ENCODE data around the gene CIAO2A. TPM values are rescaled to one million over a fixed set of nuclear protein-coding genes. Genes with fewer than 3 reads are reported as not detected.

Gene CIAO2A, protein sequence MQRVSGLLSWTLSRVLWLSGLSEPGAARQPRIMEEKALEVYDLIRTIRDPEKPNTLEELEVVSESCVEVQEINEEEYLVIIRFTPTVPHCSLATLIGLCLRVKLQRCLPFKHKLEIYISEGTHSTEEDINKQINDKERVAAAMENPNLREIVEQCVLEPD
- 114 and 210 TPM in 2 replicates for total RNA-seq (ENCODE audit: low replicate concordance)

DNA sequence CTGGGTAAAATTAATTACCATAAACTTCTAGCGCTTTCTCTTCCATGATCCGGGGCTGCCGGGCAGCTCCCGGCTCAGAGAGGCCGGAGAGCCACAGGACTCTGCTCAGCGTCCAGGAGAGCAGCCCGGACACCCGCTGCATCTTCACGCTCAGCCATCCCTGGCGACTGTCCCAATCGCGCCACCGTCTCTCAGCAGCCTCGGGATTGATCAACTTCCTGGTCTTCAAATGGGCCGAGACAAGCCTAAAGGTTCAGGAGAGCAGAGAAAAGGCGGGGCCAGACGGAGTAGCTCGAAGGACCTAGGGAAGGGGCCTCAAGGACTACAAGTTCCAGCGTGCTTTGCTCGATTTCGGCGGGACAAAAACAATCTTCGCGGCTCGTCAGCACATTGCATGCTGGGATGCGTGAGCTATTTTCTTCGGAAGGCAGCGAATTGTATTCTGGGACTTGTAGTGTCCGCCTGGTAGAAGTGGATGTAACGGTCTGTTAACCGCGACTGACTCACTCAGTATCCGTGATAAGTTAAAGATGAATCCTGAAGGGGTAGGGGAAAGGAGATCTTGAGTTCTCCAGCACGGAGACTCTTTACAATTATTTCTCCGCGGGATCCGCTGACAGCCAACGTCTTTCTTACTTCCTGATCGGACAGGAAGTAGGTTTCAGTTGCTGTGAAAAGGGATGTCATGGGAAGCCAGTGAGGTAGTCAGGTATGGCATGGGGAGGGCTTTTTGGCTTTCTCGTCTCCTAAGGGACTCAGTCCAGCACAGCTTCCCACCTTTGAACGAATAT lies at the start of gene CIAO2A:
Gene CIAO2A (minus strand): TSS at position 212 of the 791 bp plus-strand sequence. CDS start 70 bp downstream, at position 142.
- Mint-ChIP-seq H3K4me3 (peak within 1 kb of the TSS; percentile 98), H3K36me3 (no peaks in the 10 kb centered on the region)

DNA sequence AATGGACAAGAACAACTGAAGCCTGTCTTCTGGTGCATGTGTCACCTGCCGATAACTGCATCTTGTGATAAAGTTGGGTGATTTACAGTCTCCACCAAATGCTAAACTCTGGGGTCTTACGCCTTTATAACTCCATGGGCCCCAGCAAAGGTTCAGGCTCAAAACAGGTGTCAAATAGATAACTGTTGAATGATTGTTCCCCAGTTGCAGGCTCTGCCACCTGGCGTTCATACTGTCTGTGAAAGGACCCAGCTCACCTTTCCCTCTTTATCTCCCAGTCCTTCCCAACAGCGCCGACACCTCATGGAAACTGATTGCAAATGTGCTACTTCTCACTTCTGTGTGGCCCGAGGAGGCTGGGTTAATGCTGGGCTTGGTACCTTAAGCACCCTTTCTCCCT lies 49.6 kb upstream of the CIAO2A start:
- Histone ChIP-seq H3K36me3 (no peaks in the 10 kb centered on the region), H3K4me1 (peaks cover 7% of the 10 kb centered on the region), H2AFZ (replicated peaks) (no peak overlapping the region), H3F3A (ENCODE audit: low read depth) (peaks cover 11% of the 10 kb centered on the region), H3K4me2 (no peak overlapping the region), H3K27me3 (no peaks in the 10 kb centered on the region), H3K27ac (no peak overlapping the region), H4K20me1 (ENCODE audit: low read depth) (no peaks in the 10 kb centered on the region), H3K9me3 (ENCODE audit: low read depth) (no peaks in the 10 kb centered on the region), H3K9ac (no peak overlapping the region), H3K79me2 (ENCODE audit: low read depth) (no peaks in the 10 kb centered on the region), H3K4me3 (no peak overlapping the region)
- DNase-seq (ENCODE audit: low spot score) = no peak
- H3K4me1 Mint-ChIP-seq = no peaks in the 10 kb centered on the region
- H3K27ac Mint-ChIP-seq = no peak overlapping the region
- no peak for TF ChIP-seq EZH2phosphoT487 (IDR thresholded peaks at IDR 0.05)
- TF ChIP-seq EZH2 (IDR thresholded peaks at IDR 0.05) = no peak
- TF ChIP-seq, protein P1, sequence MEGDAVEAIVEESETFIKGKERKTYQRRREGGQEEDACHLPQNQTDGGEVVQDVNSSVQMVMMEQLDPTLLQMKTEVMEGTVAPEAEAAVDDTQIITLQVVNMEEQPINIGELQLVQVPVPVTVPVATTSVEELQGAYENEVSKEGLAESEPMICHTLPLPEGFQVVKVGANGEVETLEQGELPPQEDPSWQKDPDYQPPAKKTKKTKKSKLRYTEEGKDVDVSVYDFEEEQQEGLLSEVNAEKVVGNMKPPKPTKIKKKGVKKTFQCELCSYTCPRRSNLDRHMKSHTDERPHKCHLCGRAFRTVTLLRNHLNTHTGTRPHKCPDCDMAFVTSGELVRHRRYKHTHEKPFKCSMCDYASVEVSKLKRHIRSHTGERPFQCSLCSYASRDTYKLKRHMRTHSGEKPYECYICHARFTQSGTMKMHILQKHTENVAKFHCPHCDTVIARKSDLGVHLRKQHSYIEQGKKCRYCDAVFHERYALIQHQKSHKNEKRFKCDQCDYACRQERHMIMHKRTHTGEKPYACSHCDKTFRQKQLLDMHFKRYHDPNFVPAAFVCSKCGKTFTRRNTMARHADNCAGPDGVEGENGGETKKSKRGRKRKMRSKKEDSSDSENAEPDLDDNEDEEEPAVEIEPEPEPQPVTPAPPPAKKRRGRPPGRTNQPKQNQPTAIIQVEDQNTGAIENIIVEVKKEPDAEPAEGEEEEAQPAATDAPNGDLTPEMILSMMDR (IDR thresholded peaks at IDR 0.05) = no peak
- no peak overlapping the region for H3K4me3 Mint-ChIP-seq
- H3K9me3 Mint-ChIP-seq = no peaks in the 10 kb centered on the region
- peaks cover 16% of the 10 kb centered on the region for H3K36me3 Mint-ChIP-seq
- H3K27me3 Mint-ChIP-seq (ENCODE audit: insufficient read depth, low read depth) = peaks cover 9% of the 10 kb centered on the region

More for the DNA sequence above, at the start of gene CIAO2A:
- Histone ChIP-seq H4K20me1 (ENCODE audit: low read depth) (peaks cover 26% of the 10 kb centered on the region), H2AFZ (replicated peaks) (peak within 1 kb of the TSS; percentile 95), H3K9ac (peak within 1 kb of the TSS; percentile 34), H3K79me2 (ENCODE audit: low read depth) (peaks cover 73% of the 10 kb centered on the region), H3K4me3 (peak within 1 kb of the TSS; percentile 79), H3K36me3 (peaks cover 1% of the 10 kb centered on the region), H3K4me2 (peak within 1 kb of the TSS; percentile 84), H3K4me1 (peaks cover 24% of the 10 kb centered on the region), H3K27me3 (no peaks in the 10 kb centered on the region), H3K9me3 (ENCODE audit: low read depth) (no peaks in the 10 kb centered on the region), H3K27ac (no peak within 1 kb of the TSS), H3F3A (ENCODE audit: low read depth) (peaks cover 24% of the 10 kb centered on the region)
- Mint-ChIP-seq H3K9me3 (no peaks in the 10 kb centered on the region), H3K27me3 (ENCODE audit: insufficient read depth, low read depth) (peaks cover 2% of the 10 kb centered on the region), H3K27ac (peak within 1 kb of the TSS; percentile 98), H3K4me1 (peaks cover 53% of the 10 kb centered on the region)
- TF ChIP-seq EZH2phosphoT487 (IDR thresholded peaks at IDR 0.05) (no peak), EZH2 (IDR thresholded peaks at IDR 0.05) (no peak)
- TF ChIP-seq, protein P1 (IDR thresholded peaks at IDR 0.05) = no peak
- peak; percentile 98 for DNase-seq (ENCODE audit: low spot score)

DNA sequence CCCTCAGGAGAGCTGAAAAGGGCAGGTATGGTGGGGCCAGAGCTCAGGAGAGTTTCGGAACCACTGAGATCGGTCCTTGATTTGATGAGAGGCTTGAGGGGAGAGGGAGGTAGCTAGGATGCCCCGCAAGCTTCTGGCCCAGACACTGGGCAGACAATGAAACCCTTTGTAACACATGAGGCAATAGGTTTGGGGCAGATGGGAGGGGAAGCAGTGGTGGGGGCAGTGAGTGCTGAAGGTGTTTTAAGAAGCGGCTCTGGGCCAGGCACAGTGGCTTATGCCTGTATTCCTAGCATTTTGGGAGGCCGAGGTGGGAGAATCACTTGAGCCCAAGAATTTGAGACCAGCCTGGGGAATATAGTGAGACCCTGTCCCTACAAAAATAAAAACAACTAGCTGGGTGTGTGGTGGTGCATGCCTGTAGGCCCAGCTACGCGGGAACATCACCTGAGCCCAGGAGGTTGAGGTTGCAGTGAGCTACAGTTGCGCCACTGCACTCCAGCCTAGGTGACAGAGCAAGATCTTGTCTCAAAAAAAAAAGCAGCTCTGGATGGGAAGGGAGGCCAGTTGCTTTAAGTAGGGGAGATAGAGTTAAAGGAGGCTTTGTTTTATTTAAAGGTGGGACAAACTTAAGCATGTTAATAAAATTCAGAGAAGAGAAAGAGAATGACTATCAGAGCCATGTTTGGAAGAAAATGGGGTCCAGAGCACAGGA lies 48.3 kb upstream of the CIAO2A start:
- H3K36me3 ChIP-seq = no peaks in the 10 kb centered on the region
- no peak overlapping the region for H3K4me3 ChIP-seq
- Mint-ChIP-seq H3K27ac (no peak overlapping the region), H3K4me1 (no peaks in the 10 kb centered on the region), H3K4me3 (peak overlapping the region; percentile 39), H3K36me3 (peaks cover 17% of the 10 kb centered on the region), H3K27me3 (ENCODE audit: insufficient read depth, low read depth) (peaks cover 9% of the 10 kb centered on the region), H3K9me3 (no peaks in the 10 kb centered on the region)
- H3K9ac ChIP-seq = no peak overlapping the region
- TF ChIP-seq EZH2 (IDR thresholded peaks at IDR 0.05) (no peak), EZH2phosphoT487 (IDR thresholded peaks at IDR 0.05) (no peak)
- TF ChIP-seq, protein P1 (IDR thresholded peaks at IDR 0.05) = no peak
- H3K4me1 ChIP-seq = peaks cover 3% of the 10 kb centered on the region
- no peaks in the 10 kb centered on the region for H3K79me2 ChIP-seq (ENCODE audit: low read depth)
- H2AFZ ChIP-seq (replicated peaks) = no peak overlapping the region
- no peaks in the 10 kb centered on the region for H3K27me3 ChIP-seq
- H4K20me1 ChIP-seq (ENCODE audit: low read depth) = no peaks in the 10 kb centered on the region
- no peak overlapping the region for H3K27ac ChIP-seq
- H3K4me2 ChIP-seq = no peak overlapping the region
- peaks cover 6% of the 10 kb centered on the region for H3F3A ChIP-seq (ENCODE audit: low read depth)
- H3K9me3 ChIP-seq (ENCODE audit: low read depth) = no peaks in the 10 kb centered on the region
- no peak for DNase-seq (ENCODE audit: low spot score)
